Natural killer cell (primary cell): ENCODE results near the gene HCST. TPM values are rescaled to one million over a fixed set of nuclear protein-coding genes. Genes with fewer than 3 reads are reported as not detected.

Experiments
- ATAC-seq, 3 donors: fragments of 150-1000 bp in 2 of 3; fragments of 200-7000 bp in 1 of 3; cut with Tn5 transposase; 1 replicate in 1 of 3; 2 replicates in 2 of 3; pipeline ENCODE4 v1.10.0; 2021; ENCODE audit warnings: mild to moderate bottlenecking in 2 of 3, moderate library complexity in 2 of 3
- DNase-seq, 2 donors: peaks; one replicate each; pipeline versions ENCODE4 v3.0.0 to v3.0.0-alpha.2; 2013 to 2021; ENCODE audit warnings: mixed read lengths in 1 of 2
- H3K27ac ChIP-seq: one replicate; pipeline ENCODE4 v1.5.1; 2013; ENCODE audit warnings: mild to moderate bottlenecking, low read length
- H3K27me3 ChIP-seq: one replicate; pipeline ENCODE4 v1.6.1; 2013; ENCODE audit warnings: low read length; ENCODE audit not compliant: control insufficient read depth, insufficient read depth
- H3K36me3 ChIP-seq: one replicate; pipeline ENCODE4 v1.6.1; 2013; ENCODE audit warnings: low read length; ENCODE audit not compliant: control insufficient read depth, insufficient read depth
- H3K4me1 ChIP-seq: one replicate; pipeline ENCODE4 v1.6.1; 2013; ENCODE audit warnings: low read length; ENCODE audit not compliant: control insufficient read depth, insufficient read depth
- H3K4me3 ChIP-seq: one replicate; pipeline ENCODE4 v1.5.1; 2013; ENCODE audit warnings: low read length
- H3K9me3 ChIP-seq: one replicate; pipeline ENCODE4 v1.6.1; 2013; ENCODE audit warnings: low read length; ENCODE audit not compliant: control insufficient read depth, insufficient read depth
- H3K27ac Mint-ChIP-seq, 2 donors: one replicate each; pipeline ENCODE4 v1.8.0; 2022; ENCODE audit warnings: mild to moderate bottlenecking in 2 of 2, mixed read lengths in 2 of 2, moderate library complexity in 1 of 2
- H3K27me3 Mint-ChIP-seq, 2 donors: one replicate each; pipeline ENCODE4 v1.8.0; 2022; ENCODE audit warnings: low read depth in 2 of 2, mixed read lengths in 2 of 2
- H3K36me3 Mint-ChIP-seq: one replicate; pipeline ENCODE4 v1.8.0; 2022; ENCODE audit warnings: mixed read lengths
- H3K4me1 Mint-ChIP-seq, 2 donors: one replicate each; pipeline ENCODE4 v1.8.0; 2022; ENCODE audit warnings: mixed read lengths in 2 of 2
- H3K4me3 Mint-ChIP-seq: one replicate; pipeline ENCODE4 v1.8.0; 2022; ENCODE audit warnings: mild to moderate bottlenecking, moderate library complexity, mixed read lengths
- H3K9me3 Mint-ChIP-seq, 2 donors: one replicate each; pipeline ENCODE4 v1.8.0; 2022; ENCODE audit warnings: mixed read lengths in 2 of 2
- CTCF ChIP-seq: fragments of 200-600 bp; IDR thresholded peaks from one replicate; pipeline ENCODE4 v1.8.0; 2022; ENCODE audit warnings: antibody characterized with exemption
- WGBS: methylation state at CpG from one replicate; pipeline ENCODE4 v1.1.7; 2013; ENCODE audit warnings: missing lambda C conversion rate; ENCODE audit not compliant: insufficient coverage; 5-methylcytosine and 5-hydroxymethylcytosine counted together
- intact Hi-C: fragments of 100-400 bp; cut with micrococcal nuclease; formaldehyde crosslinking; loops from one replicate; pipeline ENCODE4 v1.14.2; 2022
- total RNA-seq, 4 donors: library from RNA; stranded (reverse); fragments of 120-200 nt in 1 of 4; gene quantifications; one replicate each; pipeline versions ENCODE4 v1.2.3 to v1.2.4, GENCODE V29; 2013 to 2022

Gene HCST, protein sequence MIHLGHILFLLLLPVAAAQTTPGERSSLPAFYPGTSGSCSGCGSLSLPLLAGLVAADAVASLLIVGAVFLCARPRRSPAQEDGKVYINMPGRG
- total RNA-seq: 100 to 1,000 TPM; 281 to 307 (median 296) TPM
- 240 TPM for total RNA-seq (2013)

GRCh38 chr19:35901854-35902661, at the start of gene HCST:
TSS of gene HCST (plus strand) at chr19:35902529. CDS start at chr19:35902594, 65 bp downstream.
- peaks cover 88% of the 10 kb centered on the region for H3K4me1 ChIP-seq
- no peak for TF ChIP-seq CTCF
- Mint-ChIP-seq H3K27ac (peak within 1 kb of the TSS; percentile 90 to 97), H3K4me3 (peak within 1 kb of the TSS; percentile 92), H3K36me3 (no peaks in the 10 kb centered on the region), H3K9me3 (no peaks in the 10 kb centered on the region), H3K4me1 (peaks cover 53 to 82% of the 10 kb centered on the region in 2 donors), H3K27me3 (no peaks in the 10 kb centered on the region)
- H3K27ac ChIP-seq: peak within 1 kb of the TSS; percentile 97
- peak; percentile 30 to 41 (median 39) for ATAC-seq
- intact Hi-C loops: loop anchor here (2.0 to 10.0 kb wide), 2 partner anchors 19 to 157 kb away; partner anchors contain the start of genes IGFLR1, LIN37, PSENEN and U2AF1L4
- H3K36me3 ChIP-seq: peaks cover 18% of the 10 kb centered on the region
- peak; percentile 53 to 80 for DNase-seq
- no peaks in the 10 kb centered on the region for H3K27me3 ChIP-seq
- peak within 1 kb of the TSS; percentile 74 for H3K4me3 ChIP-seq
- WGBS: 0% methylated on average over 6 of the region's 6 CpGs
- H3K9me3 ChIP-seq: no peaks in the 10 kb centered on the region

- no peaks in the 10 kb centered on the region for H3K9me3 ChIP-seq
- no peak for ATAC-seq
- no peaks in the 10 kb centered on the region for H3K9me3 Mint-ChIP-seq
- H3K27ac ChIP-seq: no peak overlapping the region
- no peak for TF ChIP-seq CTCF
- peaks cover 23% of the 10 kb centered on the region for H3K27me3 ChIP-seq
- no peak overlapping the region for H3K27ac Mint-ChIP-seq
- no peak overlapping the region for H3K4me3 ChIP-seq
- no peaks in the 10 kb centered on the region for H3K36me3 ChIP-seq
- peaks cover 32 to 62% of the 10 kb centered on the region in 2 donors for H3K27me3 Mint-ChIP-seq
- WGBS: 73% methylated on average over 8 of the region's 8 CpGs
- intact Hi-C loops: no loop called here
- H3K36me3 Mint-ChIP-seq: no peaks in the 10 kb centered on the region
- no peak overlapping the region for H3K4me3 Mint-ChIP-seq
- H3K4me1 Mint-ChIP-seq: peaks cover 0 to 9% of the 10 kb centered on the region in 2 donors
- H3K4me1 ChIP-seq: peaks cover 16% of the 10 kb centered on the region
- DNase-seq: no peak
Measured at GRCh38 chr19:35853038-35853756, 49.1 kb upstream of the HCST start.

- Mint-ChIP-seq H3K4me3 (peak within 1 kb of the TSS; percentile 75), H3K4me1 (peaks cover 0 to 15% of the 10 kb centered on the region in 2 donors), H3K27ac (no peak within 1 kb of the TSS), H3K36me3 (no peaks in the 10 kb centered on the region), H3K9me3 (no peaks in the 10 kb centered on the region), H3K27me3 (peaks cover 55 to 69% of the 10 kb centered on the region in 2 donors)
- WGBS: 1% methylated on average over 42 of the region's 42 CpGs
- DNase-seq: peak in 1 of 2 donors; percentile 39
- TF ChIP-seq CTCF: no peak
- H3K36me3 ChIP-seq: no peaks in the 10 kb centered on the region
- H3K27me3 ChIP-seq: peaks cover 38% of the 10 kb centered on the region
- H3K4me3 ChIP-seq: peak within 1 kb of the TSS; percentile 27
- peak; percentile 22 to 59 (median 49) for ATAC-seq
- no peaks in the 10 kb centered on the region for H3K9me3 ChIP-seq
- peaks cover 20% of the 10 kb centered on the region for H3K4me1 ChIP-seq
- intact Hi-C loops: no loop called here
- no peak within 1 kb of the TSS for H3K27ac ChIP-seq
Measured at GRCh38 chr19:35856546-35857149, 45.7 kb upstream of the HCST start, which contains the start of gene KIRREL2. TSS of gene KIRREL2 (plus strand) at chr19:35856911. CDS start at chr19:35857120, 209 bp downstream.
